ENCODE data around the gene VPS13C.

The VPS13C gene

GRCh38 chr15:61856295-61856694, 204.0 kb downstream of the VPS13C start:
- no peak for DNase-seq (ENCODE audit: low read depth)

GRCh38 chr15:61853195-61853594, 207.1 kb downstream of the VPS13C start:
- no peak for DNase-seq (ENCODE audit: low read depth)

- DNase-seq (ENCODE audit: low read depth): no peak
These were observed 208.3 kb downstream of the VPS13C start for GRCh38 chr15:61851955-61852354.

GRCh38 chr15:61849447-61849846, 210.8 kb downstream of the VPS13C start:
- no peak for DNase-seq (ENCODE audit: low read depth)

- no peak for DNase-seq (ENCODE audit: low read depth)
These were observed 218.8 kb downstream of the VPS13C start for GRCh38 chr15:61841466-61841865.

- no peak for DNase-seq (ENCODE audit: low read depth)
These were observed 220.2 kb downstream of the VPS13C start for GRCh38 chr15:61840090-61840489.

- no peak for DNase-seq (ENCODE audit: low read depth)
These were observed 220.7 kb downstream of the VPS13C start for GRCh38 chr15:61839546-61839945.

GRCh38 chr15:61835496-61836106, 224.6 kb downstream of the VPS13C start:
- peak; percentile 31 for DNase-seq (ENCODE audit: low read depth)

- DNase-seq (ENCODE audit: low read depth): no peak
These were observed 225.2 kb downstream of the VPS13C start for GRCh38 chr15:61835029-61835428.

- DNase-seq (ENCODE audit: low read depth): peak; percentile 56
These were observed 226.1 kb downstream of the VPS13C start for GRCh38 chr15:61834076-61834697.

- DNase-seq (ENCODE audit: low read depth): no peak
These were observed 228.0 kb downstream of the VPS13C start for GRCh38 chr15:61832223-61832622.

GRCh38 chr15:61831505-61831921, 228.7 kb downstream of the VPS13C start:
- no peak for DNase-seq (ENCODE audit: low read depth)

- no peak for DNase-seq (ENCODE audit: low read depth)
These were observed 229.5 kb downstream of the VPS13C start for GRCh38 chr15:61830536-61831330.

- DNase-seq (ENCODE audit: low read depth): no peak
These were observed 230.7 kb downstream of the VPS13C start for GRCh38 chr15:61829514-61829889.

GRCh38 chr15:61828860-61829513, 231.3 kb downstream of the VPS13C start:
- no peak for DNase-seq (ENCODE audit: low read depth)

GRCh38 chr15:61828008-61828407, 232.2 kb downstream of the VPS13C start:
- no peak for DNase-seq (ENCODE audit: low read depth)

GRCh38 chr15:61827131-61827530, 233.1 kb downstream of the VPS13C start:
- DNase-seq (ENCODE audit: low read depth): no peak

- DNase-seq (ENCODE audit: low read depth): no peak
These were observed 236.0 kb downstream of the VPS13C start for GRCh38 chr15:61824291-61824690.

- no peak for DNase-seq (ENCODE audit: low read depth)
These were observed 237.7 kb downstream of the VPS13C start for GRCh38 chr15:61822511-61822910.

- no peak for DNase-seq (ENCODE audit: low read depth)
These were observed 239.3 kb downstream of the VPS13C start for GRCh38 chr15:61820951-61821350.

- no peak for DNase-seq (ENCODE audit: low read depth)
These were observed 240.0 kb downstream of the VPS13C start for GRCh38 chr15:61820212-61820611.

GRCh38 chr15:61819386-61819785, 240.9 kb downstream of the VPS13C start:
- DNase-seq (ENCODE audit: low read depth): no peak

GRCh38 chr15:61818801-61819200, 241.4 kb downstream of the VPS13C start:
- DNase-seq (ENCODE audit: low read depth): no peak
